RPMI8226 (cell line): ENCODE results near the gene CLDN7.
A peak's percentile ranks its signal among the peaks of the same experiment; 100 is the strongest.
"Not testable (repeated sequence)": the region's sequence is repeated elsewhere in the genome, so short reads cannot be mapped to it uniquely, and the experiment has no call there.

ENCODE experiments used
- DNase-seq: peaks from one replicate; pipeline ENCODE4 v3.0.0-alpha.2; 2015

The CLDN7 gene

GRCh38 chr17:7252176-7253043, 9.9 kb downstream of the CLDN7 start, which contains the start of gene ELP5:
Gene ELP5 (plus strand): TSS chr17:7252215. CDS start chr17:7252551, 336 bp downstream.
- DNase-seq, result peak; percentile 90

DNA sequence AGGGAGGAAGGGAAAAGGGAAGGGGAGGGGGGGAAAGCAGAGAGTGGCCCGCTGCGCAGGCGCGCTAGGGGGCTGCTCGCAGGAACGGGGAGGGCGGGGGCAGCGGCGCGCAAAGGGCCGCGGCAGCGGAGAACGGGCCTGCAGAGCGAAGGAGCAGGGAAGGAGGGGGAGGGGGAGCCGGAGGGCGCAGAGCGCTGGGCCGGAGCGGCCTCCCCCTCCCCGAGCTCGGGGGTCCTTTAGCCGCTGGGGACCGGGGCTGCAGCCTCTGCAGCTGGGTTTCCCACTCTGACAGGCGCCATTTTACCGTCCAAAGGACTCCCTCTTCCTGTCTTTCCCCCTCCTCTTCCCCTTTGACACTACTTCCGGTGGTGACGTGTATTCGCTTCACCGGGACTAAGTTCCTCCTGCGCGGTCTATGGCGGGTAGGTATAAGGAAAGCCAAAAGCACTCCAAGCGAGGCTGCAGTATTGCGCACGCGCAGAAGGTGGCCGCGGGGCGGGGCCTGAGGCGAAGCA, 10.6 kb downstream of the CLDN7 start, which contains the start of gene CTDNEP1:
TSS of gene CTDNEP1 (minus strand) at position 74 of the 515 bp plus-strand sequence. CDS start 438 bp downstream, outside the sequence.
- DNase-seq, result peak; percentile 96

GRCh38 chr17:7250695-7251627, 11.3 kb downstream of the CLDN7 start:
- DNase-seq, result no peak

GRCh38 chr17:7249830-7250229, 12.4 kb downstream of the CLDN7 start:
- no peak for DNase-seq

DNA sequence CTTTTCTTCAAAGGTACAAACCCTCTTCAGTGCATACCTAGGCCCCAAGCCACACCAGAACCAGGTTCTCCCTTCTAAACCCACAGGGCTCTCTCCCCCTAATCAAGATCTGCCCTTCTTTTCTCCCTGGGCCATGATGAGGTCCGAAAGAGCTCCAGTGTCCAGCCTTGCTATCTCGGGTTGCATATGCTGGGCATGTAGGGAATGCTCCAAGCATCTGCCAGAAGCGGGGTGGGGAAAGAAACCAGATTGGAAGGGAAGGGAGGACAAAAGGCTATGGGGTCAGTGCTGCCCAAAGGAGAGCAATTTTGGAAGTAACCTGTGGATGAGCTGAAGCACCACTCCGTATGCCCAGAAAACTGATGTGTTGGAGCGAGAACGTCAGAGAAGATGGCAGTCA, 13.1 kb downstream of the CLDN7 start:
- no peak for DNase-seq

- no peak for DNase-seq
Observed at GRCh38 chr17:7248796-7249195, 13.5 kb downstream of the CLDN7 start.

GRCh38 chr17:7246779-7247178, 15.5 kb downstream of the CLDN7 start:
- DNase-seq, result no peak

GRCh38 chr17:7243838-7244237, 18.4 kb downstream of the CLDN7 start:
- not testable (repeated sequence) for DNase-seq

- DNase-seq, result no peak
Observed at GRCh38 chr17:7243453-7243729, 18.9 kb downstream of the CLDN7 start.

GRCh38 chr17:7242717-7243452, 19.4 kb downstream of the CLDN7 start:
- DNase-seq, result peak; percentile 92

DNA sequence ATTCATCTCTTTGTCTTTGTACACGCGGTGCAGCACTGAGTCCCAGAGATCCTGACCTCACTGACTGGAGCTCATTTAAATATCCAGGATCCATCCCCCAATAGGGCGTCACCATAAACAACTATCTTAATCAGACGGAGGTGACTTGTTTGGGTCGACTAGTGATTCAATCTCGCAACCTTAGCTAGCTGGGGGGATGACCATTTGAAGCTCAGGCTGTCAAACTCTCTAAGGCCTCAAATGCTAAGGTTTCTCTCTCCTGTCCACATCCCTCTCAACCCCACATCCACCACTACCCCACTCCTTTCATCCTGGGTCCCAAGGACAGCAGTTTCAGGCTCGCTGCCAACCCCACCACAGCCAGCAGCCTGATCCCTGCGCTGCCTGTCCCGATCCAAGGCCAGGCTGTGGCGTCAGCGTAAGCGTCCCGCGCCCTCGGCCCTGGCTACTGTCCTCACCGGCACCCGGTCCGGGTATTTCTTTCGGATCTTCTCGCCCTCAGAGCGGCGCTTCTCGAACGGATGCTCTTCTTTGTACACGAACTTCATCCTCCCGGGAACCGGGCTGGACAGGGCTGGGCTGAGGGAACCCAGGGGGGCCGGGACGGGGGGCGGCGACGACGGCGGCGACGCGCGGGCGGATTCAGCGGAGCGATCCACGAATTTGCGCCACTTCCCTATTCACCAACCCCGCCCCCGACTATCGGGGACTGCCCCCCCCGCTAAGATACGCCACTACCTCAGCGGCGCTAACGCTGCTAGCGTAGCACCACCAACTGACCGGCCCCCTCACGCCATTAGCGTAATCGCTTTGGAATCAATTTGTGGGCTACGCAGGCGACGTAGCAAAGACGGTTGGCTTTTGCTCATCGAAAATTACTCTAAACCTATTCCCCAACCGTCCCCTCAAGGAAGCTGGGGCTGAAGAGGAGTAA, 20.2 kb downstream of the CLDN7 start, which contains the start of gene GABARAP:
TSS of gene GABARAP (minus strand) at position 667 of the 934 bp plus-strand sequence. CDS start at position 548, 119 bp downstream.
- DNase-seq, result peak; percentile 89

- DNase-seq, result no peak
Observed at GRCh38 chr17:7241090-7241733, 21.1 kb downstream of the CLDN7 start.

DNA sequence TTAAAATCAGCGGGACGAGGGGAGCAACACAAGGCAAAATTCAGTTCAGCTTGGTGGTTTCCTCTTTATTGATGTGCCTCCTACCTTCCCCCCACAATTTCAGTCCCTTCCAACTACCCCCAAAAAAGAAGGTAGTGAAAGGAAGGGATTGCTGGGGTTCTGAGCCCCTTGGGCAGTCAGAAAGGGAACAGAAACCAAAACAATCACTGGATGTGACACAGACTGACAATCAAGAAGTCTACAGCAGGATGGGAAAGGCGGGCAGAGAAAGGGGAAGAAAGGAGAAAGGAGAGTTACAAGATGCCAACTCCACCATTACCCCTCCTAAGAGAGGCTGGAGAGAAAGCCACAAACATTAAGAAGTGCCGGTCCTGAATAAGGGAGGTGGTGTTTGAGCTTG, 21.9 kb downstream of the CLDN7 start:
- DNase-seq, result no peak

- peak; percentile 97 for DNase-seq
Observed at GRCh38 chr17:7239091-7240027, 22.9 kb downstream of the CLDN7 start, which contains the start of gene PHF23. Gene PHF23 (minus strand): TSS chr17:7239457. CDS start chr17:7239279, 178 bp downstream.

GRCh38 chr17:7238420-7239090, 23.7 kb downstream of the CLDN7 start:
- no peak for DNase-seq

- peak; percentile 78 for DNase-seq
Observed at GRCh38 chr17:7237761-7238419, 24.4 kb downstream of the CLDN7 start.

DNA sequence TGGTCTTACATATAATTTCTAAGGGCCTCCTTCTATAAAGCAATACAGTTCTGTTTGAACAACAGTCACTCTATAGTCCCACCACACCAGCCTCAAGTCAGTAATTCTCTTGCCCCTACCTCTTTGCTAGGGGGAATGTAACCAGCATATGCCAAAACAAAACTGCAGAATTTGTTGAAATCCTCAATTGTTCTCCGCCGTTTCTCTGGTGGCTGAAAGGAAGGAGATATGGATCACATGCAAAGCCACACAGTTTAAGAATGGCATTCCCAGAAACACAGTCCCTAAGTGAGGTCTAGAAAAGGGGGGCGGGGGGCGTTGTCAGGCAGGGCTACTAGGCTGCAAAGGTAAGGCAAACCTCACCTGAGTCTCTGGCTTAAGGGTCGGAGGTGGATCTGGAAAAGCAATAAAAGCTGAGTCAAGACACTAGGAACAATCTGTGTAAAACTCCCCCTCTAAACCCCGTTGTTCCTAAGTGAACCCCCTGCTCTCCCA, 25.0 kb downstream of the CLDN7 start:
- DNase-seq, result no peak

- no peak for DNase-seq
Observed at GRCh38 chr17:7236808-7237207, 25.5 kb downstream of the CLDN7 start.
